Sigmoid colon (tissue), 4 donors: Measurements from ENCODE around the gene ERG28.

Experiments
- CTCF ChIP-seq, 4 experiments: fragments of 450-650 bp in 3 of 4; fragments of 200-600 bp in 1 of 4; IDR thresholded peaks; one replicate each; pipeline ENCODE4 v1.5.1; 2016 to 2019; ENCODE audit warnings: antibody characterized with exemption in 4 of 4, mild to moderate bottlenecking in 3 of 4, moderate library complexity in 2 of 4
- POLR2AphosphoS5 ChIP-seq, 4 donors: sonication (generic); formaldehyde crosslinking; IDR thresholded peaks; one replicate each; pipeline ENCODE4 v1.6.1; 2017; ENCODE audit warnings: antibody characterized with exemption in 4 of 4

GRCh38 chr14:75689012-75689411 is 28.3 kb upstream of the ERG28 start:
- no peak for TF ChIP-seq CTCF (IDR thresholded peaks at IDR 0.05)
- no peak for TF ChIP-seq POLR2AphosphoS5 (IDR thresholded peaks at IDR 0.05)
